ENCODE data around the gene SCN4B. TPM values are rescaled to one million over a fixed set of nuclear protein-coding genes. Genes with fewer than 3 reads are reported as not detected.

Gene SCN4B
- total RNA-seq, 1 experiment from 2014 or later: 1.6 TPM

DNA sequence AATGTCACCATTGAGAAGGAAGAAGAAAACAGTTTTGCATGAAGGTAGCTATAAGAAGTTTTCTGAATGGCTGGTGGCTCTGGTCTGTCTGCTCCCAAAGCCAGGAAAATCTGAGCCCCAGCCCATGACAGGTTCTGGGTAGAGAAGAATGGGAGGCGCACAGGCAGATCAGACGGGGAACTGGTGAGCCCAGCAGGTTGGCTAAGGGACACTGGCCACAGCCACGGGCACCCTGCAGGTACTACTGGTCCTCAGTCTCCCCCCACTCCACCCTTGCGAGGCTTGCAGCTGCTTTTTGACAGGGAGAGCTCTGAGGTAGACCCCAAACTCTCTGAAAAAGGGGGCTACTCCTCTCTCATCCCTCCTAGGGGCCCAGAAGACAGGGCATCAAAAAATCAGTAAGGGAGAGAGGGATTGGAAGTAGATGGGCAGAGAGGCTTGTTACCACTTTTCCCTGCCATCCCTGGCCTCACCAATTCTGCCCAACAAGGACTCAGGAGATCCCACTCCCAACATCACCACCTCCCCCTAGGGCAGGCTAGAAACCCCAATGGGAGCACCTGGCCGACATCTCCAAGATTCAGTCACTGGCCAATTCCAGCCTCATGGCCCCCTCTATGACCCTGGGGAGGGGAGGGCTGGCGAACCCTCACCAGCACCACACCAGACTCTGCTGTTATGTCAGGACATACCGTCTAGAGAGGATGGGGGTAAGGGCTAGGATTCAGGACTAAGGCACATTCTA is 17.4 kb downstream of the SCN4B start:
- Histone ChIP-seq H3K79me1 (ENCODE audit: insufficient read depth, low read depth, low read length, poor library complexity, severe bottlenecking) (no peaks in the 10 kb centered on the region), H3K4ac (ENCODE audit: low read depth, low read length) (no peak overlapping the region), H3K23ac (ENCODE audit: insufficient read length, low read depth, low read length) (no peak overlapping the region), H3K79me2 (ENCODE audit: insufficient read depth, low read length) (no peaks in the 10 kb centered on the region), H3K18ac (ENCODE audit: insufficient read length, low read depth, low read length) (no peak overlapping the region), H2BK12ac (ENCODE audit: insufficient read length, low read depth, low read length) (no peak overlapping the region), H3K14ac (ENCODE audit: insufficient read depth, low read length) (no peak overlapping the region), H2BK5ac (ENCODE audit: insufficient read length, low read length) (no peak overlapping the region), H3T11ph (ENCODE audit: low read length) (no peak overlapping the region), H3K9me3 (ENCODE audit: control insufficient read depth, low read depth, low read length) (no peaks in the 10 kb centered on the region), H2AFZ (ENCODE audit: low read length) (no peak overlapping the region), H3K23me2 (ENCODE audit: insufficient read length, low read depth, low read length, poor library complexity, severe bottlenecking) (no peaks in the 10 kb centered on the region), H2BK120ac (ENCODE audit: low read depth, low read length, poor library complexity, severe bottlenecking) (no peak overlapping the region), H3K4me2 (ENCODE audit: insufficient read depth, insufficient read length, low read length) (no peak overlapping the region), H4K91ac (ENCODE audit: insufficient read length, low read depth, low read length) (no peak overlapping the region), H2BK20ac (ENCODE audit: low read depth, low read length, poor library complexity, severe bottlenecking) (no peak overlapping the region), H2AK5ac (ENCODE audit: insufficient read length, low read length) (no peak overlapping the region), H4K20me1 (ENCODE audit: control insufficient read depth, insufficient read depth, insufficient read length) (no peaks in the 10 kb centered on the region), H2BK15ac (ENCODE audit: low read depth, low read length) (no peak overlapping the region), H4K5ac (ENCODE audit: insufficient read length, low read depth, low read length) (no peak overlapping the region), H4K8ac (replicated peaks; ENCODE audit: insufficient read length, low read depth, low read length) (no peak overlapping the region), H3K4me1 (ENCODE audit: insufficient read depth, low read length) (no peaks in the 10 kb centered on the region), H3K9ac (ENCODE audit: extremely low read depth, insufficient read length, low read length) (no peak overlapping the region), H3K56ac (ENCODE audit: insufficient read length, low read depth, low read length) (no peak overlapping the region), H3K27ac (ENCODE audit: insufficient read length, low read depth, low read length) (no peak overlapping the region), H3K27me3 (ENCODE audit: insufficient read depth, low read length) (no peaks in the 10 kb centered on the region)
- no CpG with 5 or more reads among the region's 7 CpGs for WGBS (ENCODE audit: extremely low coverage, insufficient read length, low lambda C conversion rate)
- Mint-ChIP-seq H3K27ac (no peak overlapping the region), H3K4me3 (no peak overlapping the region), H3K9me3 (no peaks in the 10 kb centered on the region), H3K27me3 (ENCODE audit: low read depth) (peaks cover 45% of the 10 kb centered on the region), H3K4me1 (peaks cover 5 to 6% of the 10 kb centered on the region in 2 experiments), H3K36me3 (ENCODE audit: insufficient read depth in 1 of 3, low read depth in 3 of 3) (no peaks in the 10 kb centered on the region)
- TF ChIP-seq, protein P1, sequence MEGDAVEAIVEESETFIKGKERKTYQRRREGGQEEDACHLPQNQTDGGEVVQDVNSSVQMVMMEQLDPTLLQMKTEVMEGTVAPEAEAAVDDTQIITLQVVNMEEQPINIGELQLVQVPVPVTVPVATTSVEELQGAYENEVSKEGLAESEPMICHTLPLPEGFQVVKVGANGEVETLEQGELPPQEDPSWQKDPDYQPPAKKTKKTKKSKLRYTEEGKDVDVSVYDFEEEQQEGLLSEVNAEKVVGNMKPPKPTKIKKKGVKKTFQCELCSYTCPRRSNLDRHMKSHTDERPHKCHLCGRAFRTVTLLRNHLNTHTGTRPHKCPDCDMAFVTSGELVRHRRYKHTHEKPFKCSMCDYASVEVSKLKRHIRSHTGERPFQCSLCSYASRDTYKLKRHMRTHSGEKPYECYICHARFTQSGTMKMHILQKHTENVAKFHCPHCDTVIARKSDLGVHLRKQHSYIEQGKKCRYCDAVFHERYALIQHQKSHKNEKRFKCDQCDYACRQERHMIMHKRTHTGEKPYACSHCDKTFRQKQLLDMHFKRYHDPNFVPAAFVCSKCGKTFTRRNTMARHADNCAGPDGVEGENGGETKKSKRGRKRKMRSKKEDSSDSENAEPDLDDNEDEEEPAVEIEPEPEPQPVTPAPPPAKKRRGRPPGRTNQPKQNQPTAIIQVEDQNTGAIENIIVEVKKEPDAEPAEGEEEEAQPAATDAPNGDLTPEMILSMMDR (conservative IDR thresholded peaks at IDR 0.05): no peak
- DNase-seq: no peak
